Suppressor macrophage (primary cell): Measurements from ENCODE around the gene FAM227B.
"Not testable (repeated sequence)": the region's sequence is repeated elsewhere in the genome, so short reads cannot be mapped to it uniquely, and the experiment has no call there.

Source experiments
- DNase-seq, 4 experiments: peaks; one replicate each; pipeline ENCODE4 v3.0.0-alpha.2; 2020 to 2022

FAM227B gene

GRCh38 chr15:49436751-49437150 is 183.9 kb downstream of the FAM227B start:
- DNase-seq = no peak

GRCh38 chr15:49435174-49435573 is 185.4 kb downstream of the FAM227B start:
- DNase-seq = no peak

- no peak for DNase-seq
Observed at GRCh38 chr15:49430046-49430445, 190.6 kb downstream of the FAM227B start.

GRCh38 chr15:49428409-49429095 is 192.1 kb downstream of the FAM227B start:
- DNase-seq = no peak

GRCh38 chr15:49427372-49427771 is 193.2 kb downstream of the FAM227B start:
- DNase-seq = no peak

- no peak for DNase-seq
Observed at GRCh38 chr15:49424954-49425353, 195.7 kb downstream of the FAM227B start.

GRCh38 chr15:49423901-49424550 is 196.6 kb downstream of the FAM227B start:
- no peak for DNase-seq

GRCh38 chr15:49423021-49423420 is 197.6 kb downstream of the FAM227B start, which contains the start of gene FGF7:
Gene FGF7, plus strand, starts transcription at chr15:49423242. Its CDS starts 1,056 bp downstream, at chr15:49424298.
- no peak for DNase-seq

- peak; percentile 31 to 67 (median 51) for DNase-seq
Observed at GRCh38 chr15:49421991-49422390, 198.6 kb downstream of the FAM227B start.

- DNase-seq = no peak
Observed at GRCh38 chr15:49418811-49419210, 201.8 kb downstream of the FAM227B start.

- DNase-seq = peak in 2 of 4 experiments; percentile 27 to 44
Observed at GRCh38 chr15:49415638-49416037, 205.0 kb downstream of the FAM227B start.

- DNase-seq = peak in 1 of 4 experiments; percentile 2
Observed at GRCh38 chr15:49415149-49415548, 205.5 kb downstream of the FAM227B start.

- no peak for DNase-seq
Observed at GRCh38 chr15:49412797-49413196, 207.8 kb downstream of the FAM227B start.

GRCh38 chr15:49410641-49411040 is 210.0 kb downstream of the FAM227B start:
- no peak for DNase-seq

GRCh38 chr15:49406352-49407118 is 214.1 kb downstream of the FAM227B start:
- DNase-seq = no peak

GRCh38 chr15:49402515-49403296 is 217.9 kb downstream of the FAM227B start:
- DNase-seq = not testable (repeated sequence)

GRCh38 chr15:49387471-49387870 is 233.1 kb downstream of the FAM227B start:
- DNase-seq = peak in 3 of 4 experiments; percentile 2 to 31 (median 26)

GRCh38 chr15:49383266-49383665 is 237.4 kb downstream of the FAM227B start:
- no peak for DNase-seq

- no peak for DNase-seq
Observed at GRCh38 chr15:49382394-49382793, 238.2 kb downstream of the FAM227B start.

- DNase-seq = no peak
Observed at GRCh38 chr15:49380912-49381311, 239.7 kb downstream of the FAM227B start.

GRCh38 chr15:49379996-49380395 is 240.6 kb downstream of the FAM227B start:
- peak; percentile 36 to 60 (median 47) for DNase-seq

- DNase-seq = no peak
Observed at GRCh38 chr15:49372366-49372765, 248.3 kb downstream of the FAM227B start.
